HepG2 (cell line): ENCODE measurements around the gene JAM2. TPM values are rescaled to one million over a fixed set of nuclear protein-coding genes. Genes with fewer than 3 reads are reported as not detected.
"Not testable (repeated sequence)": the region's sequence is repeated elsewhere in the genome, so short reads cannot be mapped to it uniquely, and the experiment has no call there.

ENCODE experiments used
- ATAC-seq: fragments of 200-7000 bp; cut with Tn5 transposase; 3 replicates; pipeline ENCODE4 v1.9.1; 2020; ENCODE audit warnings: mild to moderate bottlenecking, moderate library complexity
- BruUV-seq: library from RNA; stranded (reverse); fragments of 400-500 nt; replicated peaks from 2 replicates; lab custom pipeline; 2021; lab: Mats Ljungman, UMichigan
- CTCF ChIA-PET: fragments of 300-600 bp; formaldehyde crosslinking; extraction: SDS; loops from one replicate; lab custom pipeline; 2021; ENCODE audit warnings: low total read pairs, inconsistent platforms, low intra/inter-chr PET ratio; lab: Yijun Ruan, JAX
- POLR2A ChIA-PET: fragments of 350-600 bp; sonication (Branson Sonifier 250); formaldehyde crosslinking; loops from one replicate; lab custom pipeline; 2020; ENCODE audit warnings: antibody characterized with exemption, inconsistent platforms; lab: Yijun Ruan, JAX
- DNase-seq: peaks from one replicate; pipeline ENCODE4 v3.0.0-alpha.2; 2015; ENCODE audit warnings: low spot score
- FAIRE-seq: peaks from 3 replicates; lab custom pipeline; 2011; peaks lifted over from hg19 to GRCh38; lab: Jason Lieb, UNC
- H2AFZ ChIP-seq: one replicate; pipeline ENCODE4 v1.6.1; 2011; ENCODE audit warnings: low read length, inconsistent platforms
- H3K27ac ChIP-seq: fragments of 300-600 bp; 3 replicates; pipeline ENCODE4 v1.8.0; 2011; ENCODE audit warnings: mixed run types, mild to moderate bottlenecking, mixed read lengths, low read length, inconsistent platforms; ENCODE audit not compliant: insufficient read depth; ENCODE audit errors: extremely low read length
- H3K27me3 ChIP-seq, 2 experiments: fragments of 200-600 bp in 1 of 2; 2 replicates in 1 of 2; 3 replicates in 1 of 2; pipeline versions ENCODE4 v1.6.0 to v1.8.0; 2011; ENCODE audit warnings: low read length in 2 of 2, mild to moderate bottlenecking in 2 of 2, moderate library complexity in 2 of 2, inconsistent platforms in 1 of 2; ENCODE audit not compliant: insufficient read depth in 2 of 2, control insufficient read depth in 1 of 2
- H3K36me3 ChIP-seq, 2 experiments: fragments of 200-600 bp in 1 of 2; replicated peaks in 1 of 2; 2 replicates in 1 of 2; 3 replicates in 1 of 2; pipeline versions ENCODE4 v1.5.1 to v1.8.0; 2011; ENCODE audit warnings: low read length in 2 of 2, inconsistent platforms in 1 of 2; ENCODE audit not compliant: insufficient read depth in 2 of 2, control insufficient read depth in 1 of 2
- H3K4me1 ChIP-seq: 2 replicates; pipeline ENCODE4 v1.5.1; 2012; ENCODE audit warnings: low read length, inconsistent platforms; ENCODE audit not compliant: insufficient read depth
- H3K4me2 ChIP-seq: 2 replicates; pipeline ENCODE4 v1.6.0; 2011; ENCODE audit warnings: low read depth, low read length, inconsistent platforms
- H3K4me3 ChIP-seq, 3 experiments: fragments of 200-600 bp in 1 of 3; sonication (generic), shearing (Covaris generic) in 1 of 3; replicated peaks in 1 of 3; 2 replicates each; pipeline ENCODE4 v1.5.1; 2011 to 2016; ENCODE audit warnings: low read length in 3 of 3, inconsistent platforms in 2 of 3, low read depth in 2 of 3, mild to moderate bottlenecking in 2 of 3, control low read depth in 1 of 3, mixed read lengths in 1 of 3; ENCODE audit not compliant: insufficient read depth in 1 of 3
- H3K79me2 ChIP-seq: one replicate; pipeline ENCODE4 v1.6.1; 2011; ENCODE audit warnings: low read length, inconsistent platforms; ENCODE audit not compliant: insufficient read depth
- H3K9ac ChIP-seq: 2 replicates; pipeline ENCODE4 v1.6.0; 2011; ENCODE audit warnings: mild to moderate bottlenecking, low read depth, low read length, inconsistent platforms; ENCODE audit not compliant: insufficient read depth
- H3K9me3 ChIP-seq: 2 replicates; pipeline ENCODE4 v1.5.1; 2012; ENCODE audit warnings: mild to moderate bottlenecking, low read length
- H4K20me1 ChIP-seq: 2 replicates; pipeline ENCODE4 v1.6.0; 2011; ENCODE audit warnings: inconsistent platforms, mild to moderate bottlenecking, low read length, moderate library complexity; ENCODE audit not compliant: insufficient read depth
- CSRNP1 ChIP-seq: sonication (generic); formaldehyde crosslinking; IDR thresholded peaks from 2 replicates; pipeline ENCODE4 v1.8.1; 2023; ENCODE audit warnings: mild to moderate bottlenecking, missing genetic modification reagents
- E2F2 ChIP-seq: sonication (generic); formaldehyde crosslinking; IDR thresholded peaks from 2 replicates; pipeline ENCODE4 v1.4.0; 2020; ENCODE audit warnings: missing genetic modification reagents, borderline replicate concordance
- FIP1L1 ChIP-seq: fragments of 200-400 bp; formaldehyde crosslinking; IDR thresholded peaks from 2 replicates; pipeline ENCODE4 v1.6.1; 2018; ENCODE audit warnings: low read depth, mild to moderate bottlenecking, low read length, moderate library complexity, borderline replicate concordance; ENCODE audit not compliant: insufficient read depth
- HOXA7 ChIP-seq: sonication (generic); formaldehyde crosslinking; IDR thresholded peaks from 2 replicates; pipeline ENCODE4 v1.8.1; 2022; ENCODE audit warnings: mild to moderate bottlenecking, missing genetic modification reagents, moderate library complexity
- ISX ChIP-seq: sonication (generic); formaldehyde crosslinking; conservative IDR thresholded peaks from 2 replicates; pipeline ENCODE4 v1.5.0; 2020; ENCODE audit warnings: missing genetic modification reagents
- MAFK ChIP-seq, 2 experiments: IDR thresholded peaks in 1 of 2; conservative IDR thresholded peaks in 1 of 2; 2 replicates each; pipeline ENCODE4 v1.6.1; 2011; ENCODE audit warnings: improper control_type of control experiment in 2 of 2, low read length in 2 of 2
- NFIC ChIP-seq: IDR thresholded peaks from 2 replicates; pipeline ENCODE4 v1.6.1; 2012; ENCODE audit warnings: mild to moderate bottlenecking, low read length, inconsistent platforms
- RELA ChIP-seq: sonication (generic); formaldehyde crosslinking; IDR thresholded peaks from 2 replicates; pipeline ENCODE4 v1.4.0; 2020; ENCODE audit warnings: missing genetic modification reagents
- TCF7 ChIP-seq: sonication (generic); IDR thresholded peaks from 2 replicates; pipeline ENCODE4 v1.6.1; 2016; ENCODE audit warnings: antibody characterized with exemption, low read depth
- YEATS4 ChIP-seq: sonication (generic); formaldehyde crosslinking; IDR thresholded peaks from 2 replicates; pipeline ENCODE4 v1.4.0; 2020; ENCODE audit warnings: missing genetic modification reagents, borderline replicate concordance
- ZNF235 ChIP-seq: sonication (generic); formaldehyde crosslinking; IDR thresholded peaks from 2 replicates; pipeline ENCODE4 v1.8.1; 2023; ENCODE audit warnings: mild to moderate bottlenecking, missing genetic modification reagents, borderline replicate concordance
- ZNF260 ChIP-seq: sonication (generic); formaldehyde crosslinking; IDR thresholded peaks from 2 replicates; pipeline ENCODE4 v1.4.0; 2020; ENCODE audit warnings: missing genetic modification reagents, low read depth, mild to moderate bottlenecking, borderline replicate concordance
- ZNF7 ChIP-seq: IDR thresholded peaks from 2 replicates; pipeline ENCODE4 v1.6.1; 2016; ENCODE audit warnings: missing biosample characterization, missing genetic modification reagents
- ZNF749 ChIP-seq: sonication (generic); formaldehyde crosslinking; IDR thresholded peaks from 2 replicates; pipeline ENCODE4 v1.8.0; 2022; ENCODE audit warnings: mild to moderate bottlenecking, missing genetic modification reagents, moderate library complexity, borderline replicate concordance
- ZNF878 ChIP-seq: sonication (generic); formaldehyde crosslinking; IDR thresholded peaks from 2 replicates; pipeline ENCODE4 v1.8.1; 2023; ENCODE audit warnings: mild to moderate bottlenecking, missing genetic modification reagents, moderate library complexity
- WGBS: methylation state at CpG from one replicate; pipeline ENCODE4 v1.1.6; 2017; ENCODE audit warnings: low lambda C conversion rate; 5-methylcytosine and 5-hydroxymethylcytosine counted together
- in situ Hi-C: cut with HindIII; loops from 2 replicates; pipeline ENCODE4 v1.10.0; 2017; ENCODE audit warnings: low pct_unique_long_range_greater_than_20kb; ENCODE audit not compliant: extremely low pct_ligation_motif_present
- intact Hi-C: fragments of 100-400 bp; cut with micrococcal nuclease; formaldehyde crosslinking; loops from one replicate; pipeline ENCODE4 v1.10.0; 2022; ENCODE audit not compliant: unreplicated experiment
- polyA plus RNA-seq, 8 experiments: library from polyadenylated mRNA; depleted of rRNA in 3 of 8; stranded (reverse) in 7 of 8; unstranded in 1 of 8; fragments of >200 nt; fragmentation: Illumina TruSeq in 4 of 8; extraction: Trizol in 4 of 8; gene quantifications; 2 replicates each; pipeline versions ENCODE4 v1.2.1 to v1.2.3, GENCODE V29; 2011 to 2016; ENCODE audit warnings: low read depth in 4 of 8, missing spikeins in 1 of 8, mixed read lengths in 1 of 8; ENCODE audit not compliant: insufficient read depth in 1 of 8
- total RNA-seq, 5 experiments: library from RNA; depleted of rRNA; stranded (reverse); fragments of >200 nt; fragmentation: Illumina TruSeq; extraction: Trizol; gene quantifications; 2 replicates each; pipeline ENCODE4 v1.2.3, GENCODE V29; 2016; ENCODE audit warnings: low read depth in 1 of 5

Gene JAM2
- total and polyA plus RNA-seq, 2 of the 13 experiments (the other 11 are each of a cell fraction or from before 2014, with no cell fraction given): 0.07 TPM; not detected in 1

GRCh38 chr21:25710550-25710949, 71.5 kb downstream of the JAM2 start (continued):
- TF ChIP-seq TCF7 (no peak), ZNF7 (CRISPR knock-in tag) (no peak), MAFK (conservative IDR thresholded peaks at IDR 0.05 in 1 of 2, IDR thresholded peaks at IDR 0.05 in 1 of 2; ENCODE audit: low read length in 2 of 2) (no peak), NFIC (no peak), HOXA7 (no peak), ZNF749 (CRISPR knock-in tag) (no peak)

GRCh38 chr21:25714066-25714465, 75.0 kb downstream of the JAM2 start:
- H3K4me2 ChIP-seq, ATAC-seq, intact Hi-C loops, H3K9ac ChIP-seq, H3K36me3 ChIP-seq, H3K4me1 ChIP-seq, H3K4me3 ChIP-seq, in situ Hi-C loops, POLR2A ChIA-PET, H3K79me2 ChIP-seq, H3K9me3 ChIP-seq, H2AFZ ChIP-seq, CTCF ChIA-PET, BruUV-seq, H4K20me1 ChIP-seq, FAIRE-seq, H3K27ac ChIP-seq, DNase-seq, H3K27me3 ChIP-seq: not testable (repeated sequence)
- WGBS: 97% methylated on average over 10 of the region's 10 CpGs

GRCh38 chr21:25717491-25718147, 78.6 kb downstream of the JAM2 start:
- Histone ChIP-seq H2AFZ (no peak overlapping the region), H3K4me3 (no peak overlapping the region), H3K79me2 (no peaks in the 10 kb centered on the region), H3K27me3 (no peaks in the 10 kb centered on the region), H3K4me1 (no peaks in the 10 kb centered on the region), H3K4me2 (no peak overlapping the region), H3K36me3 (peaks cover under 1 to 8% of the 10 kb centered on the region in 2 experiments; a peak in 3 of 5 replicates), H3K9me3 (no peaks in the 10 kb centered on the region), H3K9ac (no peak overlapping the region), H4K20me1 (no peaks in the 10 kb centered on the region), H3K27ac (no peak overlapping the region)
- ATAC-seq (no peak), DNase-seq (no peak), FAIRE-seq (no peak)
- BruUV-seq: no TSS peak
- WGBS: 95% methylated on average over 5 of the region's 5 CpGs
- ChIA-PET POLR2A (no interaction called here), CTCF (no interaction called here)
- intact Hi-C loops (no loop called here), in situ Hi-C loops (no loop called here)
- TF ChIP-seq ZNF260 (CRISPR knock-in tag) (no peak), ISX (no peak), ZNF878 (CRISPR knock-in tag) (no peak), E2F2 (CRISPR knock-in tag) (no peak), YEATS4 (CRISPR knock-in tag) (no peak), ZNF235 (CRISPR knock-in tag) (no peak), RELA (CRISPR knock-in tag) (no peak), CSRNP1 (no peak), FIP1L1 (no peak)
